ENCODE measurements around the gene HMOX2.

Gene HMOX2

GRCh38 chr16:4552541-4552940, 76.3 kb downstream of the HMOX2 start:
- H3K36me3 ChIP-seq (ENCODE audit: insufficient read depth) = no peaks in the 10 kb centered on the region
- H3K4me2 ChIP-seq = no peak overlapping the region
- H3K4me1 ChIP-seq (ENCODE audit: low read depth, poor library complexity, severe bottlenecking) = peaks cover 9% of the 10 kb centered on the region
- H3K4me3 ChIP-seq (IDR thresholded peaks at IDR 0.05; ENCODE audit: insufficient read depth, low read depth, low read length) = no peak overlapping the region
- no peaks in the 10 kb centered on the region for H3K79me2 ChIP-seq (ENCODE audit: insufficient read depth, low read depth)
- no peak overlapping the region for H3K27ac ChIP-seq
- no peaks in the 10 kb centered on the region for H3K27me3 ChIP-seq (ENCODE audit: insufficient read depth, low read depth)
- no peak overlapping the region for H3K9ac ChIP-seq
- no peak overlapping the region for H2AFZ ChIP-seq (ENCODE audit: low read depth)
- TF ChIP-seq, protein P1, sequence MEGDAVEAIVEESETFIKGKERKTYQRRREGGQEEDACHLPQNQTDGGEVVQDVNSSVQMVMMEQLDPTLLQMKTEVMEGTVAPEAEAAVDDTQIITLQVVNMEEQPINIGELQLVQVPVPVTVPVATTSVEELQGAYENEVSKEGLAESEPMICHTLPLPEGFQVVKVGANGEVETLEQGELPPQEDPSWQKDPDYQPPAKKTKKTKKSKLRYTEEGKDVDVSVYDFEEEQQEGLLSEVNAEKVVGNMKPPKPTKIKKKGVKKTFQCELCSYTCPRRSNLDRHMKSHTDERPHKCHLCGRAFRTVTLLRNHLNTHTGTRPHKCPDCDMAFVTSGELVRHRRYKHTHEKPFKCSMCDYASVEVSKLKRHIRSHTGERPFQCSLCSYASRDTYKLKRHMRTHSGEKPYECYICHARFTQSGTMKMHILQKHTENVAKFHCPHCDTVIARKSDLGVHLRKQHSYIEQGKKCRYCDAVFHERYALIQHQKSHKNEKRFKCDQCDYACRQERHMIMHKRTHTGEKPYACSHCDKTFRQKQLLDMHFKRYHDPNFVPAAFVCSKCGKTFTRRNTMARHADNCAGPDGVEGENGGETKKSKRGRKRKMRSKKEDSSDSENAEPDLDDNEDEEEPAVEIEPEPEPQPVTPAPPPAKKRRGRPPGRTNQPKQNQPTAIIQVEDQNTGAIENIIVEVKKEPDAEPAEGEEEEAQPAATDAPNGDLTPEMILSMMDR (conservative IDR thresholded peaks at IDR 0.05; ENCODE audit: low read depth, low read length) = no peak
- no peaks in the 10 kb centered on the region for H4K20me1 ChIP-seq (ENCODE audit: insufficient read depth)

GRCh38 chr16:4556112-4556511, 79.9 kb downstream of the HMOX2 start, which contains the start of gene C16orf96:
C16orf96 (plus strand) TSS chr16:4556340; CDS start chr16:4556490, 150 bp downstream.
- Histone ChIP-seq H3K4me2 (no peak within 1 kb of the TSS), H3K9ac (no peak within 1 kb of the TSS), H3K27ac (no peak within 1 kb of the TSS), H3K27me3 (ENCODE audit: insufficient read depth, low read depth) (no peaks in the 10 kb centered on the region), H2AFZ (ENCODE audit: low read depth) (no peak within 1 kb of the TSS), H3K4me1 (ENCODE audit: low read depth, poor library complexity, severe bottlenecking) (no peaks in the 10 kb centered on the region), H3K4me3 (IDR thresholded peaks at IDR 0.05; ENCODE audit: insufficient read depth, low read depth, low read length) (no peak within 1 kb of the TSS), H3K79me2 (ENCODE audit: insufficient read depth, low read depth) (no peaks in the 10 kb centered on the region), H3K36me3 (ENCODE audit: insufficient read depth) (no peaks in the 10 kb centered on the region), H4K20me1 (ENCODE audit: insufficient read depth) (no peaks in the 10 kb centered on the region)
- TF ChIP-seq, protein P1 (conservative IDR thresholded peaks at IDR 0.05; ENCODE audit: low read depth, low read length) = no peak

DNA sequence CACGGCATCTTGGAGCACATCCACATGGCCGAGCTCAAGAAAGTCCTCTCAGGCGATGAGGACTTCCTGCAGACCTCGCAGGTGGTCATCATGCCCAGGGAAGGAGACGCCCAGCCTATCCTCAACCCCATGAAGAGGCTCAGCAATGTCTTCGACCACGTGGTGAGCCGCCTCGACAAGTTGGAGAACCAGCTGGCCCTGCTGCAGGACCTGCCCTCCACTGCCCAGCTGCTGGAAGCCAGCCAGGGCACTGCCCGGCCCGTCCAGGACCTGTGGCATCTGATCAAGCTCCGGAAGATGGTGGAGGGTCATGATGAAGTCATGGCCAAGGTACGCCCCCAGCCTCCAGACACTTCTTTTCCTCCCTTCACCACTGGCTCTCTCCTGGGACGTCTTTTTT, 80.4 kb downstream of the HMOX2 start:
- H3K9ac ChIP-seq = no peak overlapping the region
- TF ChIP-seq, protein P1 (conservative IDR thresholded peaks at IDR 0.05; ENCODE audit: low read depth, low read length) = no peak
- no peak overlapping the region for H3K4me3 ChIP-seq (IDR thresholded peaks at IDR 0.05; ENCODE audit: insufficient read depth, low read depth, low read length)
- no peaks in the 10 kb centered on the region for H3K4me1 ChIP-seq (ENCODE audit: low read depth, poor library complexity, severe bottlenecking)
- no peaks in the 10 kb centered on the region for H4K20me1 ChIP-seq (ENCODE audit: insufficient read depth)
- no peaks in the 10 kb centered on the region for H3K36me3 ChIP-seq (ENCODE audit: insufficient read depth)
- no peak overlapping the region for H2AFZ ChIP-seq (ENCODE audit: low read depth)
- no peaks in the 10 kb centered on the region for H3K79me2 ChIP-seq (ENCODE audit: insufficient read depth, low read depth)
- no peak overlapping the region for H3K4me2 ChIP-seq
- no peaks in the 10 kb centered on the region for H3K27me3 ChIP-seq (ENCODE audit: insufficient read depth, low read depth)
- H3K27ac ChIP-seq = no peak overlapping the region

GRCh38 chr16:4557973-4558372, 81.8 kb downstream of the HMOX2 start:
- no peaks in the 10 kb centered on the region for H3K79me2 ChIP-seq (ENCODE audit: insufficient read depth, low read depth)
- H3K27me3 ChIP-seq (ENCODE audit: insufficient read depth, low read depth) = no peaks in the 10 kb centered on the region
- no peak overlapping the region for H3K4me3 ChIP-seq (IDR thresholded peaks at IDR 0.05; ENCODE audit: insufficient read depth, low read depth, low read length)
- no peaks in the 10 kb centered on the region for H4K20me1 ChIP-seq (ENCODE audit: insufficient read depth)
- H3K4me2 ChIP-seq = no peak overlapping the region
- H2AFZ ChIP-seq (ENCODE audit: low read depth) = no peak overlapping the region
- H3K9ac ChIP-seq = no peak overlapping the region
- no peak overlapping the region for H3K27ac ChIP-seq
- H3K4me1 ChIP-seq (ENCODE audit: low read depth, poor library complexity, severe bottlenecking) = no peaks in the 10 kb centered on the region
- no peaks in the 10 kb centered on the region for H3K36me3 ChIP-seq (ENCODE audit: insufficient read depth)
- TF ChIP-seq, protein P1 (conservative IDR thresholded peaks at IDR 0.05; ENCODE audit: low read depth, low read length) = no peak
